Measurements from ENCODE around the gene AKT2.

The AKT2 gene

DNA sequence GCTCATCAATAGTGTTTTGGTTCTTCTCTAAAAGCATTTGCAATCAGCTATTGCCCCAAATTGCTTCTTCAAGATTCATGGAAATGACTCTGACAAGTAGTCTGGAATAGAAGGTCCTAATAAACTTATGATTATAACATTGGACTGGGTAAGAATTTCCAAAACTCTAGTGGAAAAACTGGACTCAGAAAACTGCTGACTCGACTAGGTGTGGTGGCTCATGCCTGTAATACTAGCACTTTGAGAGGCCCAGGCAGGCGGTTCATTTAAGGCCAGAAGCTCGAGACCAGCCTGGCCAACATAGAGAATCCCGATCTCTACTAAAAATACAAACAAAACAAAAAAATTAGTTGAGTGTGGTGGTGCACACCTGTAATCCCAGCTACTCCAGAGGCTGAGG lies 15.5 kb upstream of the AKT2 start:
- no peaks in the 10 kb centered on the region for H3K27me3 ChIP-seq (ENCODE audit: insufficient read depth, low read length, poor library complexity, severe bottlenecking)
- no peak overlapping the region for H3K4me3 ChIP-seq (ENCODE audit: low read length, poor library complexity, severe bottlenecking)
- H2AFZ ChIP-seq (ENCODE audit: low read length) = no peak overlapping the region
- no peaks in the 10 kb centered on the region for H3K9me3 ChIP-seq (ENCODE audit: insufficient read depth, low read depth, low read length)
- no peaks in the 10 kb centered on the region for H3K4me1 ChIP-seq (ENCODE audit: insufficient read depth, low read length, poor library complexity, severe bottlenecking)
- no peaks in the 10 kb centered on the region for H4K20me1 ChIP-seq (ENCODE audit: insufficient read depth, low read length, poor library complexity, severe bottlenecking)
- TF ChIP-seq EZH2phosphoT487 (IDR thresholded peaks at IDR 0.05; ENCODE audit: borderline replicate concordance) = no peak
- TF ChIP-seq, protein P1, sequence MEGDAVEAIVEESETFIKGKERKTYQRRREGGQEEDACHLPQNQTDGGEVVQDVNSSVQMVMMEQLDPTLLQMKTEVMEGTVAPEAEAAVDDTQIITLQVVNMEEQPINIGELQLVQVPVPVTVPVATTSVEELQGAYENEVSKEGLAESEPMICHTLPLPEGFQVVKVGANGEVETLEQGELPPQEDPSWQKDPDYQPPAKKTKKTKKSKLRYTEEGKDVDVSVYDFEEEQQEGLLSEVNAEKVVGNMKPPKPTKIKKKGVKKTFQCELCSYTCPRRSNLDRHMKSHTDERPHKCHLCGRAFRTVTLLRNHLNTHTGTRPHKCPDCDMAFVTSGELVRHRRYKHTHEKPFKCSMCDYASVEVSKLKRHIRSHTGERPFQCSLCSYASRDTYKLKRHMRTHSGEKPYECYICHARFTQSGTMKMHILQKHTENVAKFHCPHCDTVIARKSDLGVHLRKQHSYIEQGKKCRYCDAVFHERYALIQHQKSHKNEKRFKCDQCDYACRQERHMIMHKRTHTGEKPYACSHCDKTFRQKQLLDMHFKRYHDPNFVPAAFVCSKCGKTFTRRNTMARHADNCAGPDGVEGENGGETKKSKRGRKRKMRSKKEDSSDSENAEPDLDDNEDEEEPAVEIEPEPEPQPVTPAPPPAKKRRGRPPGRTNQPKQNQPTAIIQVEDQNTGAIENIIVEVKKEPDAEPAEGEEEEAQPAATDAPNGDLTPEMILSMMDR (conservative IDR thresholded peaks at IDR 0.05; ENCODE audit: low read length) = no peak
- H3K79me2 ChIP-seq (ENCODE audit: insufficient read depth, low read length) = no peaks in the 10 kb centered on the region
- no peaks in the 10 kb centered on the region for H3K9me2 ChIP-seq (replicated peaks; ENCODE audit: low read depth, low read length)
- no peaks in the 10 kb centered on the region for H3K36me3 ChIP-seq (ENCODE audit: insufficient read depth, low read length)
- H3K4me2 ChIP-seq (ENCODE audit: low read depth, low read length, poor library complexity, severe bottlenecking) = no peak overlapping the region
- H3K9ac ChIP-seq (ENCODE audit: low read depth, low read length, poor library complexity, severe bottlenecking) = no peak overlapping the region
- H3F3A ChIP-seq (ENCODE audit: low read depth) = no peaks in the 10 kb centered on the region

DNA sequence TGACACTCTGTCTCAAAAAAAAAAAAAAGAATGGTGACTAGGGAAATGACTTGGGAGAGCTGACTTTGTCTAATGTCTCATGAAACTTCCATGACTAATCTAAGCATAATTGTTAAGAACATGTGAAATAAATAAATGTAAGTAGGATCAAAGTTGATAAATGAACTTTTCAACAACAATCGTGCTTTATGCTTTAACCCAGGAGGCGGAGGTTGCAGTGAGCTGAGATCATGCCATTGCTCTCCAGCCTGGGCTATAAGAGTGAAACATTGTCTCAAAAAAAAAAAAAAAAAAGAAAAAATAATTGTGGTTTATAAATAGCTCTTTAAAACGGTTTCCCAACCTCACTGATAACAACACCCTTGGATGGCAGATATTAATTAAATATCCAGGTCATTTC lies 12.9 kb upstream of the AKT2 start:
- H3K79me2 ChIP-seq (ENCODE audit: insufficient read depth, low read length) = no peaks in the 10 kb centered on the region
- H3K27me3 ChIP-seq (ENCODE audit: insufficient read depth, low read length, poor library complexity, severe bottlenecking) = no peaks in the 10 kb centered on the region
- H3K9ac ChIP-seq (ENCODE audit: low read depth, low read length, poor library complexity, severe bottlenecking) = no peak overlapping the region
- H3K4me3 ChIP-seq (ENCODE audit: low read length, poor library complexity, severe bottlenecking) = no peak overlapping the region
- H2AFZ ChIP-seq (ENCODE audit: low read length) = no peak overlapping the region
- H3F3A ChIP-seq (ENCODE audit: low read depth) = no peaks in the 10 kb centered on the region
- H3K9me2 ChIP-seq (replicated peaks; ENCODE audit: low read depth, low read length) = no peaks in the 10 kb centered on the region
- no peaks in the 10 kb centered on the region for H3K9me3 ChIP-seq (ENCODE audit: insufficient read depth, low read depth, low read length)
- H4K20me1 ChIP-seq (ENCODE audit: insufficient read depth, low read length, poor library complexity, severe bottlenecking) = no peaks in the 10 kb centered on the region
- no peaks in the 10 kb centered on the region for H3K4me1 ChIP-seq (ENCODE audit: insufficient read depth, low read length, poor library complexity, severe bottlenecking)
- no peak overlapping the region for H3K4me2 ChIP-seq (ENCODE audit: low read depth, low read length, poor library complexity, severe bottlenecking)
- H3K36me3 ChIP-seq (ENCODE audit: insufficient read depth, low read length) = no peaks in the 10 kb centered on the region
- no peak for TF ChIP-seq EZH2phosphoT487 (IDR thresholded peaks at IDR 0.05; ENCODE audit: borderline replicate concordance)
- TF ChIP-seq, protein P1 (conservative IDR thresholded peaks at IDR 0.05; ENCODE audit: low read length) = no peak

DNA sequence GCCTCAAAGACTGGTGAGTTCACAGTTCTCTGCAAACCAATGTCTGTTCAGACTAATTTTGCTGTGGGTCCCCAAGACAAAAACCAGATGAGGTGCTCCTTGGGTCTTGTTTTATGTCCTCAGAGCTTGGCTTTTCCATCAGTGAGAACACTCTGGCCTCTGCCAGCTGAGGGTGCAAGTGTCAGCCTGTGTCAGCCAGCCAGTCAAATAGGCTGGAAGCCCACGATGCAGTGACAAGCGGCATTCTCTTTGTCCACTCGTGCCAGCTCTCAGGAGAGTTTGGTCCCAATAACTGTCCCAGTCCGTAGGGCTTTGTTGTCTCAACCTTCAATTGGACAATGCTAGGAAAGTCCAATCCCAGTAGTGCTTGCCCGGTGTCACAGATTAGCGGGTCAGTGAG lies 9.4 kb upstream of the AKT2 start:
- no peak for TF ChIP-seq EZH2phosphoT487 (IDR thresholded peaks at IDR 0.05; ENCODE audit: borderline replicate concordance)
- TF ChIP-seq, protein P1 (conservative IDR thresholded peaks at IDR 0.05; ENCODE audit: low read length) = no peak
- Histone ChIP-seq H3K4me1 (ENCODE audit: insufficient read depth, low read length, poor library complexity, severe bottlenecking) (no peaks in the 10 kb centered on the region), H2AFZ (ENCODE audit: low read length) (no peak overlapping the region), H3K9me3 (ENCODE audit: insufficient read depth, low read depth, low read length) (no peaks in the 10 kb centered on the region), H3K36me3 (ENCODE audit: insufficient read depth, low read length) (no peaks in the 10 kb centered on the region), H3K79me2 (ENCODE audit: insufficient read depth, low read length) (no peaks in the 10 kb centered on the region), H3K9ac (ENCODE audit: low read depth, low read length, poor library complexity, severe bottlenecking) (no peak overlapping the region), H3F3A (ENCODE audit: low read depth) (no peaks in the 10 kb centered on the region), H3K9me2 (replicated peaks; ENCODE audit: low read depth, low read length) (no peaks in the 10 kb centered on the region), H3K4me2 (ENCODE audit: low read depth, low read length, poor library complexity, severe bottlenecking) (no peak overlapping the region), H3K4me3 (ENCODE audit: low read length, poor library complexity, severe bottlenecking) (no peak overlapping the region), H3K27me3 (ENCODE audit: insufficient read depth, low read length, poor library complexity, severe bottlenecking) (no peaks in the 10 kb centered on the region), H4K20me1 (ENCODE audit: insufficient read depth, low read length, poor library complexity, severe bottlenecking) (no peaks in the 10 kb centered on the region)

Measured in Loucy (cell line).